HepG2 (cell line): ENCODE results near the gene ELFN1. TPM values are rescaled to one million over a fixed set of nuclear protein-coding genes. Genes with fewer than 3 reads are reported as not detected.

Experiments
- ADNP ChIP-seq: sonication (generic); formaldehyde crosslinking; IDR thresholded peaks from 2 replicates; pipeline ENCODE4 v1.4.0; 2020; ENCODE audit warnings: missing genetic modification reagents
- ARID4A ChIP-seq: sonication (generic); formaldehyde crosslinking; IDR thresholded peaks from 2 replicates; pipeline ENCODE4 v1.5.0; 2020; ENCODE audit warnings: mild to moderate bottlenecking, missing genetic modification reagents, borderline replicate concordance
- BCL6 ChIP-seq: IDR thresholded peaks from 2 replicates; pipeline ENCODE4 v1.6.1; 2016; ENCODE audit warnings: missing genetic modification reagents, missing compliant biosample characterization
- HIVEP1 ChIP-seq: sonication (generic); formaldehyde crosslinking; IDR thresholded peaks from 2 replicates; pipeline ENCODE4 v1.4.0; 2020; ENCODE audit warnings: mild to moderate bottlenecking, missing genetic modification reagents
- HNRNPUL1 ChIP-seq: fragments of 200-400 bp; formaldehyde crosslinking; IDR thresholded peaks from 2 replicates; pipeline ENCODE4 v1.6.1; 2017; ENCODE audit warnings: low read depth, mild to moderate bottlenecking, low read length, moderate library complexity
- KAT8 ChIP-seq: IDR thresholded peaks from 2 replicates; pipeline ENCODE4 v1.6.1; 2016; ENCODE audit warnings: missing genetic modification reagents, missing compliant biosample characterization
- NR2F2 ChIP-seq: IDR thresholded peaks from 2 replicates; pipeline ENCODE4 v1.6.1; 2012; ENCODE audit warnings: low read depth, inconsistent platforms, borderline replicate concordance
- PITX1 ChIP-seq: sonication (generic); formaldehyde crosslinking; IDR thresholded peaks from 2 replicates; pipeline ENCODE4 v1.5.1; 2020; ENCODE audit warnings: mild to moderate bottlenecking, missing genetic modification reagents
- RNF2 ChIP-seq: fragments of 450-650 bp; conservative IDR thresholded peaks from 2 replicates; pipeline ENCODE4 v1.6.1; 2016; ENCODE audit warnings: low read depth
- SIN3A ChIP-seq: IDR thresholded peaks from 2 replicates; pipeline ENCODE4 v1.6.1; 2011; ENCODE audit warnings: low read depth, mild to moderate bottlenecking, control low read depth, low read length, borderline replicate concordance
- SMARCC2 ChIP-seq: fragments of 450-650 bp; IDR thresholded peaks from 2 replicates; pipeline ENCODE4 v1.6.1; 2017; ENCODE audit warnings: antibody characterized with exemption, mild to moderate bottlenecking
- ZNF234 ChIP-seq: sonication (generic); formaldehyde crosslinking; conservative IDR thresholded peaks from 2 replicates; pipeline ENCODE4 v1.5.1; 2020; ENCODE audit warnings: mild to moderate bottlenecking, missing genetic modification reagents
- ZNF235 ChIP-seq: sonication (generic); formaldehyde crosslinking; IDR thresholded peaks from 2 replicates; pipeline ENCODE4 v1.8.1; 2023; ENCODE audit warnings: mild to moderate bottlenecking, missing genetic modification reagents, borderline replicate concordance
- ZNF280B ChIP-seq: sonication (generic); formaldehyde crosslinking; IDR thresholded peaks from 2 replicates; pipeline ENCODE4 v1.5.0; 2020; ENCODE audit warnings: missing genetic modification reagents, mild to moderate bottlenecking, borderline replicate concordance
- ZNF337 ChIP-seq: sonication (generic); formaldehyde crosslinking; IDR thresholded peaks from 2 replicates; pipeline ENCODE4 v1.5.1; 2020; ENCODE audit warnings: missing genetic modification reagents, low read depth, mild to moderate bottlenecking, borderline replicate concordance
- ZNF343 ChIP-seq: sonication (generic); formaldehyde crosslinking; IDR thresholded peaks from 2 replicates; pipeline ENCODE4 v1.4.0; 2020; ENCODE audit warnings: mild to moderate bottlenecking, missing genetic modification reagents
- polyA plus RNA-seq, 8 experiments: library from polyadenylated mRNA; depleted of rRNA in 3 of 8; stranded (reverse) in 7 of 8; unstranded in 1 of 8; fragments of >200 nt; fragmentation: Illumina TruSeq in 4 of 8; extraction: Trizol in 4 of 8; gene quantifications; 2 replicates each; pipeline versions ENCODE4 v1.2.1 to v1.2.3, GENCODE V29; 2011 to 2016; ENCODE audit warnings: low read depth in 4 of 8, missing spikeins in 1 of 8, mixed read lengths in 1 of 8; ENCODE audit not compliant: insufficient read depth in 1 of 8
- total RNA-seq, 5 experiments: library from RNA; depleted of rRNA; stranded (reverse); fragments of >200 nt; fragmentation: Illumina TruSeq; extraction: Trizol; gene quantifications; 2 replicates each; pipeline ENCODE4 v1.2.3, GENCODE V29; 2016; ENCODE audit warnings: low read depth in 1 of 5
- TF ChIP-seq, protein P1 (sequence below): sonication (generic); formaldehyde crosslinking; IDR thresholded peaks from 2 replicates; pipeline ENCODE4 v1.4.0; 2020; ENCODE audit warnings: mild to moderate bottlenecking, missing genetic modification reagents
- TF ChIP-seq, protein P2 (sequence below): IDR thresholded peaks from 2 replicates; pipeline ENCODE4 v1.6.1; 2016; ENCODE audit warnings: mild to moderate bottlenecking

Gene ELFN1
- total and polyA plus RNA-seq, 2 of the 13 experiments (the other 11 are each of a cell fraction or from before 2014, with no cell fraction given): 0.13 to 0.18 TPM

GRCh38 chr7:1666823-1667565 lies 3.1 kb upstream of the ELFN1 start (continued):
- TF ChIP-seq ARID4A (CRISPR knock-in tag) (peak; percentile 17; the same call in 1 of the 2 replicates), ZNF235 (CRISPR knock-in tag) (0 out of 2 replicates have a peak, but pooled peaks have one; percentile 47), ADNP (CRISPR knock-in tag) (no peak), ZNF343 (CRISPR knock-in tag) (no peak), PITX1 (CRISPR knock-in tag) (0 out of 2 replicates have a peak, but pooled peaks have one; percentile 10), BCL6 (0 out of 2 replicates have a peak, but pooled peaks have one; percentile 16), ZNF280B (0 out of 2 replicates have a peak, but pooled peaks have one; percentile 30), SMARCC2 (no peak), HIVEP1 (CRISPR knock-in tag) (0 out of 2 replicates have a peak, but pooled peaks have one; percentile 47), SIN3A (no peak), ZNF337 (CRISPR knock-in tag) (no peak), RNF2 (0 out of 2 replicates have a peak, but pooled peaks have one; percentile 18), HNRNPUL1 (no peak), NR2F2 (no peak), ZNF234 (CRISPR knock-in tag) (0 out of 2 replicates have a peak, but pooled peaks have one; percentile 13), KAT8 (CRISPR knock-in tag) (0 out of 2 replicates have a peak, but pooled peaks have one; percentile 21)
- TF ChIP-seq, protein P1, sequence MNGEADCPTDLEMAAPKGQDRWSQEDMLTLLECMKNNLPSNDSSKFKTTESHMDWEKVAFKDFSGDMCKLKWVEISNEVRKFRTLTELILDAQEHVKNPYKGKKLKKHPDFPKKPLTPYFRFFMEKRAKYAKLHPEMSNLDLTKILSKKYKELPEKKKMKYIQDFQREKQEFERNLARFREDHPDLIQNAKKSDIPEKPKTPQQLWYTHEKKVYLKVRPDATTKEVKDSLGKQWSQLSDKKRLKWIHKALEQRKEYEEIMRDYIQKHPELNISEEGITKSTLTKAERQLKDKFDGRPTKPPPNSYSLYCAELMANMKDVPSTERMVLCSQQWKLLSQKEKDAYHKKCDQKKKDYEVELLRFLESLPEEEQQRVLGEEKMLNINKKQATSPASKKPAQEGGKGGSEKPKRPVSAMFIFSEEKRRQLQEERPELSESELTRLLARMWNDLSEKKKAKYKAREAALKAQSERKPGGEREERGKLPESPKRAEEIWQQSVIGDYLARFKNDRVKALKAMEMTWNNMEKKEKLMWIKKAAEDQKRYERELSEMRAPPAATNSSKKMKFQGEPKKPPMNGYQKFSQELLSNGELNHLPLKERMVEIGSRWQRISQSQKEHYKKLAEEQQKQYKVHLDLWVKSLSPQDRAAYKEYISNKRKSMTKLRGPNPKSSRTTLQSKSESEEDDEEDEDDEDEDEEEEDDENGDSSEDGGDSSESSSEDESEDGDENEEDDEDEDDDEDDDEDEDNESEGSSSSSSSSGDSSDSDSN (CRISPR knock-in tag): 0 out of 2 replicates have a peak, but pooled peaks have one; percentile 33
- TF ChIP-seq, protein P2, sequence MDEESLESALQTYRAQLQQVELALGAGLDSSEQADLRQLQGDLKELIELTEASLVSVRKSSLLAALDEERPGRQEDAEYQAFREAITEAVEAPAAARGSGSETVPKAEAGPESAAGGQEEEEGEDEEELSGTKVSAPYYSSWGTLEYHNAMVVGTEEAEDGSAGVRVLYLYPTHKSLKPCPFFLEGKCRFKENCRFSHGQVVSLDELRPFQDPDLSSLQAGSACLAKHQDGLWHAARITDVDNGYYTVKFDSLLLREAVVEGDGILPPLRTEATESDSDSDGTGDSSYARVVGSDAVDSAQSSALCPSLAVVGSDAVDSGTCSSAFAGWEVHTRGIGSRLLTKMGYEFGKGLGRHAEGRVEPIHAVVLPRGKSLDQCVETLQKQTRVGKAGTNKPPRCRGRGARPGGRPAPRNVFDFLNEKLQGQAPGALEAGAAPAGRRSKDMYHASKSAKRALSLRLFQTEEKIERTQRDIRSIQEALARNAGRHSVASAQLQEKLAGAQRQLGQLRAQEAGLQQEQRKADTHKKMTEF (CRISPR knock-in tag): peak; percentile 29; the same call in 1 of the 2 replicates
